Measurements from ENCODE around the gene CCND1.

Gene CCND1

GRCh38 chr11:69640995-69641581 lies at the start of gene CCND1:
TSS of gene CCND1 (plus strand) at chr11:69641156. CDS start at chr11:69641314, 158 bp downstream.
- Histone ChIP-seq H3K27ac (ENCODE audit: low read length) (peak within 1 kb of the TSS; percentile 60), H3K4me1 (ENCODE audit: control insufficient read depth in 1 of 2, insufficient read depth in 2 of 2, low read length in 2 of 2) (peaks cover 4 to 74% of the 10 kb centered on the region in 2 donors), H3K9me3 (ENCODE audit: control insufficient read depth in 1 of 2, low read length in 2 of 2) (no peaks in the 10 kb centered on the region), H3K27me3 (ENCODE audit: low read depth, low read length) (no peaks in the 10 kb centered on the region), H3K4me3 (ENCODE audit: low read depth in 1 of 2, low read length in 2 of 2) (peak within 1 kb of the TSS; percentile 71 to 74), H3K36me3 (ENCODE audit: control insufficient read depth in 1 of 2, insufficient read depth in 2 of 2, low read length in 2 of 2) (no peaks in the 10 kb centered on the region)

GRCh38 chr11:69592986-69593650 lies 47.8 kb upstream of the CCND1 start:
- no peak overlapping the region for H3K4me3 ChIP-seq (ENCODE audit: low read depth in 1 of 2, low read length in 2 of 2)
- H3K27ac ChIP-seq (ENCODE audit: low read length): no peak overlapping the region
- no peaks in the 10 kb centered on the region for H3K4me1 ChIP-seq (ENCODE audit: control insufficient read depth in 1 of 2, insufficient read depth in 2 of 2, low read length in 2 of 2)
- H3K27me3 ChIP-seq (ENCODE audit: low read depth, low read length): no peaks in the 10 kb centered on the region
- no peaks in the 10 kb centered on the region for H3K36me3 ChIP-seq (ENCODE audit: control insufficient read depth in 1 of 2, insufficient read depth in 2 of 2, low read length in 2 of 2)
- H3K9me3 ChIP-seq (ENCODE audit: control insufficient read depth in 1 of 2, low read length in 2 of 2): no peaks in the 10 kb centered on the region

- Histone ChIP-seq H3K4me3 (ENCODE audit: low read depth in 1 of 2, low read length in 2 of 2) (no peak overlapping the region), H3K27ac (ENCODE audit: low read length) (no peak overlapping the region), H3K36me3 (ENCODE audit: control insufficient read depth in 1 of 2, insufficient read depth in 2 of 2, low read length in 2 of 2) (no peaks in the 10 kb centered on the region), H3K27me3 (ENCODE audit: low read depth, low read length) (no peaks in the 10 kb centered on the region), H3K9me3 (ENCODE audit: control insufficient read depth in 1 of 2, low read length in 2 of 2) (no peaks in the 10 kb centered on the region), H3K4me1 (ENCODE audit: control insufficient read depth in 1 of 2, insufficient read depth in 2 of 2, low read length in 2 of 2) (no peaks in the 10 kb centered on the region)
These were observed 47.1 kb upstream of the CCND1 start for GRCh38 chr11:69593851-69594250.

GRCh38 chr11:69594481-69594880 lies 46.5 kb upstream of the CCND1 start:
- H3K27ac ChIP-seq (ENCODE audit: low read length): no peak overlapping the region
- no peaks in the 10 kb centered on the region for H3K36me3 ChIP-seq (ENCODE audit: control insufficient read depth in 1 of 2, insufficient read depth in 2 of 2, low read length in 2 of 2)
- H3K9me3 ChIP-seq (ENCODE audit: control insufficient read depth in 1 of 2, low read length in 2 of 2): no peaks in the 10 kb centered on the region
- H3K4me1 ChIP-seq (ENCODE audit: control insufficient read depth in 1 of 2, insufficient read depth in 2 of 2, low read length in 2 of 2): no peaks in the 10 kb centered on the region
- no peaks in the 10 kb centered on the region for H3K27me3 ChIP-seq (ENCODE audit: low read depth, low read length)
- H3K4me3 ChIP-seq (ENCODE audit: low read depth in 1 of 2, low read length in 2 of 2): no peak overlapping the region

GRCh38 chr11:69595805-69596665 lies 44.9 kb upstream of the CCND1 start:
- Histone ChIP-seq H3K4me1 (ENCODE audit: control insufficient read depth in 1 of 2, insufficient read depth in 2 of 2, low read length in 2 of 2) (no peaks in the 10 kb centered on the region), H3K9me3 (ENCODE audit: control insufficient read depth in 1 of 2, low read length in 2 of 2) (no peaks in the 10 kb centered on the region), H3K27me3 (ENCODE audit: low read depth, low read length) (no peaks in the 10 kb centered on the region), H3K27ac (ENCODE audit: low read length) (no peak overlapping the region), H3K4me3 (ENCODE audit: low read depth in 1 of 2, low read length in 2 of 2) (no peak overlapping the region), H3K36me3 (ENCODE audit: control insufficient read depth in 1 of 2, insufficient read depth in 2 of 2, low read length in 2 of 2) (no peaks in the 10 kb centered on the region)

GRCh38 chr11:69598147-69598546 lies 42.8 kb upstream of the CCND1 start:
- H3K27ac ChIP-seq (ENCODE audit: low read length): no peak overlapping the region
- no peaks in the 10 kb centered on the region for H3K36me3 ChIP-seq (ENCODE audit: control insufficient read depth in 1 of 2, insufficient read depth in 2 of 2, low read length in 2 of 2)
- H3K27me3 ChIP-seq (ENCODE audit: low read depth, low read length): no peaks in the 10 kb centered on the region
- no peak overlapping the region for H3K4me3 ChIP-seq (ENCODE audit: low read depth in 1 of 2, low read length in 2 of 2)
- no peaks in the 10 kb centered on the region for H3K4me1 ChIP-seq (ENCODE audit: control insufficient read depth in 1 of 2, insufficient read depth in 2 of 2, low read length in 2 of 2)
- no peaks in the 10 kb centered on the region for H3K9me3 ChIP-seq (ENCODE audit: control insufficient read depth in 1 of 2, low read length in 2 of 2)

- Histone ChIP-seq H3K4me1 (ENCODE audit: control insufficient read depth in 1 of 2, insufficient read depth in 2 of 2, low read length in 2 of 2) (no peaks in the 10 kb centered on the region), H3K9me3 (ENCODE audit: control insufficient read depth in 1 of 2, low read length in 2 of 2) (no peaks in the 10 kb centered on the region), H3K36me3 (ENCODE audit: control insufficient read depth in 1 of 2, insufficient read depth in 2 of 2, low read length in 2 of 2) (no peaks in the 10 kb centered on the region), H3K27me3 (ENCODE audit: low read depth, low read length) (no peaks in the 10 kb centered on the region), H3K27ac (ENCODE audit: low read length) (no peak overlapping the region), H3K4me3 (ENCODE audit: low read depth in 1 of 2, low read length in 2 of 2) (no peak overlapping the region)
These were observed 41.5 kb upstream of the CCND1 start for GRCh38 chr11:69599502-69599901.

- Histone ChIP-seq H3K9me3 (ENCODE audit: control insufficient read depth in 1 of 2, low read length in 2 of 2) (no peaks in the 10 kb centered on the region), H3K27ac (ENCODE audit: low read length) (no peak overlapping the region), H3K4me3 (ENCODE audit: low read depth in 1 of 2, low read length in 2 of 2) (no peak overlapping the region), H3K36me3 (ENCODE audit: control insufficient read depth in 1 of 2, insufficient read depth in 2 of 2, low read length in 2 of 2) (no peaks in the 10 kb centered on the region), H3K27me3 (ENCODE audit: low read depth, low read length) (no peaks in the 10 kb centered on the region), H3K4me1 (ENCODE audit: control insufficient read depth in 1 of 2, insufficient read depth in 2 of 2, low read length in 2 of 2) (no peaks in the 10 kb centered on the region)
These were observed 41.0 kb upstream of the CCND1 start for GRCh38 chr11:69600001-69600400.

- H3K4me1 ChIP-seq (ENCODE audit: control insufficient read depth in 1 of 2, insufficient read depth in 2 of 2, low read length in 2 of 2): no peaks in the 10 kb centered on the region
- no peaks in the 10 kb centered on the region for H3K27me3 ChIP-seq (ENCODE audit: low read depth, low read length)
- no peaks in the 10 kb centered on the region for H3K9me3 ChIP-seq (ENCODE audit: control insufficient read depth in 1 of 2, low read length in 2 of 2)
- H3K4me3 ChIP-seq (ENCODE audit: low read depth in 1 of 2, low read length in 2 of 2): no peak overlapping the region
- H3K27ac ChIP-seq (ENCODE audit: low read length): no peak overlapping the region
- H3K36me3 ChIP-seq (ENCODE audit: control insufficient read depth in 1 of 2, insufficient read depth in 2 of 2, low read length in 2 of 2): no peaks in the 10 kb centered on the region
These were observed 39.7 kb upstream of the CCND1 start for GRCh38 chr11:69601011-69601975.

GRCh38 chr11:69603111-69603836 lies 37.7 kb upstream of the CCND1 start:
- Histone ChIP-seq H3K4me3 (ENCODE audit: low read depth in 1 of 2, low read length in 2 of 2) (no peak overlapping the region), H3K9me3 (ENCODE audit: control insufficient read depth in 1 of 2, low read length in 2 of 2) (peaks cover 4 to 5% of the 10 kb centered on the region in 2 donors), H3K27ac (ENCODE audit: low read length) (no peak overlapping the region), H3K36me3 (ENCODE audit: control insufficient read depth in 1 of 2, insufficient read depth in 2 of 2, low read length in 2 of 2) (no peaks in the 10 kb centered on the region), H3K27me3 (ENCODE audit: low read depth, low read length) (no peaks in the 10 kb centered on the region), H3K4me1 (ENCODE audit: control insufficient read depth in 1 of 2, insufficient read depth in 2 of 2, low read length in 2 of 2) (no peaks in the 10 kb centered on the region)
